Colonic mucosa (tissue), 4 donors: ENCODE data around the gene CASKIN1. TPM values are rescaled to one million over a fixed set of nuclear protein-coding genes. Genes with fewer than 3 reads are reported as not detected.

Experiments used
- DNase-seq: peaks from one replicate; pipeline ENCODE4 v3.0.0-alpha.2; 2020
- H3K27ac ChIP-seq: fragments of 200-600 bp; one replicate; pipeline ENCODE4 v1.8.0; 2021
- H3K27me3 ChIP-seq: fragments of 200-600 bp; one replicate; pipeline ENCODE4 v1.8.0; 2021
- H3K36me3 ChIP-seq: fragments of 200-600 bp; one replicate; pipeline ENCODE4 v1.8.0; 2021
- H3K4me1 ChIP-seq: fragments of 200-600 bp; one replicate; pipeline ENCODE4 v1.8.0; 2021; ENCODE audit warnings: mild to moderate bottlenecking
- H3K4me3 ChIP-seq: fragments of 200-600 bp; one replicate; pipeline ENCODE4 v1.8.0; 2021
- H3K9ac ChIP-seq, 2 donors: one replicate each; pipeline ENCODE4 v1.7.0; 2013; ENCODE audit warnings: control low read depth in 2 of 2, low read depth in 2 of 2, low read length in 2 of 2
- H3K9me3 ChIP-seq: fragments of 200-600 bp; one replicate; pipeline ENCODE4 v1.8.0; 2021
- CTCF ChIP-seq: fragments of 200-600 bp; IDR thresholded peaks from one replicate; pipeline ENCODE4 v1.8.0; 2022; ENCODE audit warnings: antibody characterized with exemption, mild to moderate bottlenecking
- intact Hi-C: fragments of 100-400 bp; cut with DNase I; formaldehyde crosslinking; loops from one replicate; pipeline ENCODE4 v1.14.1; 2022
- total RNA-seq, 2 donors: library from RNA; stranded (reverse); fragmentation: NEBNext Ultra II Directional in 1 of 2; extraction: Animal tissue kit (Norgen Biotek cat#: 25700) in 1 of 2; gene quantifications; one replicate each; pipeline ENCODE4 v1.2.1, GENCODE V29; 2021
- donor health status: healthy.
- donor health status: DM: no; HTN: no; CAD: no.
- donor health status: DM: no; HTN: no; CAD: no.

CASKIN1 gene
- total RNA-seq, 2 donors from 2014 or later = 0.07 to 0.27 TPM

- no peak overlapping the region for H3K4me3 ChIP-seq
- H3K27ac ChIP-seq = no peak overlapping the region
- no peak overlapping the region for H3K9ac ChIP-seq
- no peak for TF ChIP-seq CTCF
- no peak for DNase-seq
- peaks cover 8% of the 10 kb centered on the region for H3K36me3 ChIP-seq
- H3K9me3 ChIP-seq = no peaks in the 10 kb centered on the region
- no peaks in the 10 kb centered on the region for H3K27me3 ChIP-seq
- H3K4me1 ChIP-seq = peaks cover 30% of the 10 kb centered on the region
- intact Hi-C loops = no loop called here
These were observed 13.6 kb upstream of the CASKIN1 start for GRCh38 chr16:2210009-2210332.

GRCh38 chr16:2209258-2210008 lies 13.0 kb upstream of the CASKIN1 start:
- H3K9ac ChIP-seq = no peak overlapping the region
- H3K27me3 ChIP-seq = no peaks in the 10 kb centered on the region
- H3K36me3 ChIP-seq = peaks cover 8% of the 10 kb centered on the region
- H3K4me3 ChIP-seq = no peak overlapping the region
- intact Hi-C loops = loop anchor here (10.0 kb wide), 1 partner anchor 305 kb away; the partner anchor contains the start of gene ATP6V0C
- H3K27ac ChIP-seq = no peak overlapping the region
- peaks cover 30% of the 10 kb centered on the region for H3K4me1 ChIP-seq
- TF ChIP-seq CTCF = no peak
- DNase-seq = no peak
- no peaks in the 10 kb centered on the region for H3K9me3 ChIP-seq

GRCh38 chr16:2208772-2209171 lies 12.4 kb upstream of the CASKIN1 start:
- Histone ChIP-seq H3K4me3 (no peak overlapping the region), H3K27me3 (no peaks in the 10 kb centered on the region), H3K4me1 (peaks cover 29% of the 10 kb centered on the region), H3K9ac (no peak overlapping the region), H3K27ac (no peak overlapping the region), H3K9me3 (no peaks in the 10 kb centered on the region), H3K36me3 (peaks cover 8% of the 10 kb centered on the region)
- TF ChIP-seq CTCF = no peak
- DNase-seq = no peak
- intact Hi-C loops = loop anchor here (10.0 kb wide), 1 partner anchor 306 kb away; the partner anchor contains the start of gene ATP6V0C

GRCh38 chr16:2208308-2208707 lies 11.9 kb upstream of the CASKIN1 start:
- TF ChIP-seq CTCF = no peak
- no peak for DNase-seq
- no peaks in the 10 kb centered on the region for H3K27me3 ChIP-seq
- peaks cover 24% of the 10 kb centered on the region for H3K4me1 ChIP-seq
- no peaks in the 10 kb centered on the region for H3K9me3 ChIP-seq
- H3K27ac ChIP-seq = no peak overlapping the region
- no peak overlapping the region for H3K9ac ChIP-seq
- H3K36me3 ChIP-seq = peaks cover 8% of the 10 kb centered on the region
- H3K4me3 ChIP-seq = no peak overlapping the region
- intact Hi-C loops = loop anchor here (10.0 kb wide), 1 partner anchor 306 kb away; the partner anchor contains the start of gene ATP6V0C

- Histone ChIP-seq H3K36me3 (peaks cover 8% of the 10 kb centered on the region), H3K27me3 (no peaks in the 10 kb centered on the region), H3K9ac (no peak overlapping the region), H3K27ac (no peak overlapping the region), H3K4me1 (peaks cover 20% of the 10 kb centered on the region), H3K4me3 (no peak overlapping the region), H3K9me3 (no peaks in the 10 kb centered on the region)
- DNase-seq = no peak
- TF ChIP-seq CTCF = no peak
- intact Hi-C loops = loop anchor here (10.0 kb wide), 1 partner anchor 307 kb away; the partner anchor contains the start of gene ATP6V0C
These were observed 11.5 kb upstream of the CASKIN1 start for GRCh38 chr16:2207872-2208271.
